GM12878 (cell line): Measurements from ENCODE around the gene NFYA. TPM values are rescaled to one million over a fixed set of nuclear protein-coding genes. Genes with fewer than 3 reads are reported as not detected.

Experiments used
- ATF7 ChIP-seq: fragments of 450-650 bp; IDR thresholded peaks from 2 replicates; pipeline ENCODE4 v1.6.1; 2016; ENCODE audit warnings: low read depth, mild to moderate bottlenecking
- CBX5 ChIP-seq: sonication (generic); IDR thresholded peaks from 2 replicates; pipeline ENCODE4 v1.6.1; 2016; ENCODE audit warnings: low read depth, moderate library complexity, mild to moderate bottlenecking, inconsistent platforms
- IKZF1 ChIP-seq: fragments of 450-650 bp; conservative IDR thresholded peaks from 2 replicates; pipeline ENCODE4 v1.6.1; 2017; ENCODE audit warnings: antibody characterized with exemption, mild to moderate bottlenecking
- IRF3 ChIP-seq: fragments of 450-650 bp; IDR thresholded peaks from 2 replicates; pipeline ENCODE4 v1.6.1; 2014; ENCODE audit warnings: mild to moderate bottlenecking
- NBN ChIP-seq: fragments of 450-650 bp; IDR thresholded peaks from 2 replicates; pipeline ENCODE4 v1.6.1; 2016
- PBX3 ChIP-seq: IDR thresholded peaks from 2 replicates; pipeline ENCODE4 v1.6.1; 2011; ENCODE audit warnings: mild to moderate bottlenecking, low read depth, low read length, moderate library complexity; ENCODE audit not compliant: insufficient replicate concordance
- SP1 ChIP-seq: IDR thresholded peaks from one replicate; pipeline ENCODE4 v1.6.1; 2011; ENCODE audit warnings: low read depth, low read length
- WRNIP1 ChIP-seq: IDR thresholded peaks from 2 replicates; pipeline ENCODE4 v1.6.1; 2011; ENCODE audit warnings: low read depth, low read length, improper control_type of control experiment, borderline replicate concordance
- ZNF592 ChIP-seq: fragments of 450-650 bp; IDR thresholded peaks from 2 replicates; pipeline ENCODE4 v1.6.1; 2017; ENCODE audit warnings: mild to moderate bottlenecking, moderate library complexity
- polyA plus RNA-seq, 11 experiments: library from polyadenylated mRNA; depleted of rRNA in 4 of 11; unstranded in 6 of 11; stranded (reverse) in 5 of 11; fragments of >200 nt; fragmentation: Nextera tagmentation in 4 of 11; fragmentation: Illumina TruSeq in 1 of 11; extraction: Ambion mirVana in 4 of 11; extraction: Trizol in 1 of 11; gene quantifications; 1 replicate in 1 of 11; 2 replicates in 10 of 11; pipeline versions ENCODE4 v1.2.1 to v1.2.3, GENCODE V29; 2011 to 2016; ENCODE audit warnings: inconsistent platforms in 2 of 11, missing spikeins in 2 of 11, low read depth in 1 of 11
- total RNA-seq, 4 experiments: library from RNA; depleted of rRNA in 3 of 4; stranded (reverse); fragments of >200 nt in 3 of 4; fragmentation: Illumina TruSeq in 1 of 4; extraction: Trizol in 1 of 4; gene quantifications; 2 replicates each; pipeline versions ENCODE4 v1.2.1 to v1.2.3, GENCODE V29; 2013 to 2021

The NFYA gene
- total and polyA plus RNA-seq, 10 of the 15 experiments (the other 5 are each of a cell fraction or from before 2014, with no cell fraction given), result 6.4 to 36.5 (median 19.1) TPM

DNA sequence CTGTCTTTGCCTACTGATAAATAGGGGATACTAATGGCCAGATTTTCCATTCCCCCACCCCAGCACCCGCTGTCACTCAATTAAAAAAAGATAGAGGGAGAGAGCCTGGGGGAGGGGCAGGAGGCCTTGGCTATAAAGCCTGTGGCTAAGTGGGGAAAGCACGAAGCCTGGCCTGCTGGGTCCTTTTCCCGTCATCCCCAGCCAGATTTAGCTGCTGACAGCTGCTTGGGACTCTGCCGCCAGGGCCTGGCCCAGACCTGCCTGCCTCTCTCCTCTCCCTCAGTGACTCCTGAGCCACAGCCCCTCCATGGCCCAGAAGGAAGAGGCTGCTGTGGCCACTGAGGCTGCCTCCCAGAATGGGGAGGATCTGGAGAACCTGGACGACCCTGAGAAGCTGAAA is 19.7 kb upstream of the NFYA start, which contains the start of gene APOBEC2 (continued):
- TF ChIP-seq ZNF592, result no peak
- TF ChIP-seq IKZF1, result no peak
- TF ChIP-seq IRF3, result no peak
- no peak for TF ChIP-seq PBX3
- TF ChIP-seq NBN, result no peak
- no peak for TF ChIP-seq WRNIP1
- TF ChIP-seq ATF7, result no peak
- TF ChIP-seq CBX5, result no peak
- no peak for TF ChIP-seq SP1
- TF ChIP-seq, all 136 proteins: peak for 0
